Measurements from ENCODE around the gene P2RY6.

GRCh38 chr11:73295241-73295995 lies 23.3 kb downstream of the P2RY6 start:
- no peak for TF ChIP-seq GATA2 (IDR thresholded peaks at IDR 0.05; ENCODE audit: low read depth, low read length)
- no peak for TF ChIP-seq GATA3 (IDR thresholded peaks at IDR 0.05; ENCODE audit: low read depth, low read length)

Data from SH-SY5Y (cell line).